Prostate gland (tissue), 2 donors: ENCODE measurements around the gene ACCS.

Experiments
- CTCF ChIP-seq, 4 experiments: fragments of 200-600 bp in 2 of 4; fragments of 450-650 bp in 2 of 4; sonication (generic) in 2 of 4; IDR thresholded peaks; 1 replicate in 3 of 4; 2 replicates in 1 of 4; pipeline ENCODE4 v1.5.1; 2016 to 2019; ENCODE audit warnings: antibody characterized with exemption in 4 of 4, mild to moderate bottlenecking in 2 of 4, moderate library complexity in 2 of 4
- POLR2AphosphoS5 ChIP-seq: sonication (generic); formaldehyde crosslinking; IDR thresholded peaks from one replicate; pipeline ENCODE4 v1.6.1; 2017; ENCODE audit warnings: antibody characterized with exemption

DNA sequence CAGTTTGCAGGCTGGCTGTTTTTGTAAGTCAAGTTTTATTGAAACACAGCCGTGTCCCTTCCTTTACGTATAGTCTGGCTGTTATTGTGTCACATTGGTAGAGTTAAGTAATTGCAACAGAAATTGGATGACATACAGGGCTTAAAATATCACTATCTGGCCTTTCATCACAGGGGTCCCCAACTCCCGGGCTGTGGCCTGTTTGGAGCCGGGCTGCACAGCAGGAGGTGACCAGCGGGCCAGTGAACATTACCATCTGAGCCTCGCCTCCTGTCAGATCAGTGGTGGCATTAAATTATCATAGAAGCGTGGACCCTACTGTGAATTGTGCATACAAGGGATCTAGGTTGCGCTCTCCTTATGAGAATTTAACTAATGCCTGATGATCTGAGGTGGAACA, 61.1 kb downstream of the ACCS start:
- TF ChIP-seq CTCF (IDR thresholded peaks at IDR 0.05), result no peak
- TF ChIP-seq POLR2AphosphoS5, result no peak
